Measurements from ENCODE around the gene JSRP1.

Gene JSRP1

DNA sequence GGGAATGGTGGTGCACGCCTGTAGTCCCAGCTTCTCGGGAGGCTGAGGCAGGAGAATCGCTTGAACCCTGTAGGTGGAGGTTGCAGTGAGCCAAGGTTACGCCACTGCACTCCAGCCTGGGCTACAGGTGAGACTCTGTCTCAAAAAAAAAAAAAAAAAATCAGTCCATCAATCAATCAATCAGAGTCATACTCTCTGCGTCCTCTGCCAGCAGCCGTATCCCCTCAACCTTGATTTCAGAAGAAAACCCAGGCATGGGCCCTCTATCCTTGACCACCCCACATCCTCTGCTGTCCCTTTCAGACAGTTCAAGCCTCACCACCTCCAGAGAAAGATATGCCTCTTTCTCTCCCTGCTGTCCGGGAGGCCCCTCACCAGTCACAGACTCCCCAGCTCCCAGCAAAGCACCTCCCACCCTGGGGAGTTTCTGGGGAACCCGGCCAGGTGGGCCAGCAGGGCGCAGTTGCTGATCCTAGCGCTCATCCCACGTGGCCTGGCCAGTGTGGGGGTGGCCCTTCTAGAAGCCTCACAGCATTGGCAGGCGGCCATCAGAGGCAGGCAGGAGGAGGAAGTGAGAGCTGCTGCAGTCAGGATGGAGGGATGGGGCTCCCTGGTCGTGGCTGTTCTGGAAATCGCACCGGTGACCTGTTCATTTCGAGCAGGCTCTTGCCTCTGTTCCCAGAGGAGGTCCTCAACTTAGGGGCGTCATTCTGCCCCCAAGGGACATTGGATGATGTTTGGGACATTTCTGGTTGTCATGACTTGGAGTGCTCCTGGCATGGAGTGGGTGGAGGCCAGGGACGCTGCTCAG is 10.2 kb upstream of the JSRP1 start:
- peak; percentile 85 for DNase-seq (ENCODE audit: low spot score)

DNA sequence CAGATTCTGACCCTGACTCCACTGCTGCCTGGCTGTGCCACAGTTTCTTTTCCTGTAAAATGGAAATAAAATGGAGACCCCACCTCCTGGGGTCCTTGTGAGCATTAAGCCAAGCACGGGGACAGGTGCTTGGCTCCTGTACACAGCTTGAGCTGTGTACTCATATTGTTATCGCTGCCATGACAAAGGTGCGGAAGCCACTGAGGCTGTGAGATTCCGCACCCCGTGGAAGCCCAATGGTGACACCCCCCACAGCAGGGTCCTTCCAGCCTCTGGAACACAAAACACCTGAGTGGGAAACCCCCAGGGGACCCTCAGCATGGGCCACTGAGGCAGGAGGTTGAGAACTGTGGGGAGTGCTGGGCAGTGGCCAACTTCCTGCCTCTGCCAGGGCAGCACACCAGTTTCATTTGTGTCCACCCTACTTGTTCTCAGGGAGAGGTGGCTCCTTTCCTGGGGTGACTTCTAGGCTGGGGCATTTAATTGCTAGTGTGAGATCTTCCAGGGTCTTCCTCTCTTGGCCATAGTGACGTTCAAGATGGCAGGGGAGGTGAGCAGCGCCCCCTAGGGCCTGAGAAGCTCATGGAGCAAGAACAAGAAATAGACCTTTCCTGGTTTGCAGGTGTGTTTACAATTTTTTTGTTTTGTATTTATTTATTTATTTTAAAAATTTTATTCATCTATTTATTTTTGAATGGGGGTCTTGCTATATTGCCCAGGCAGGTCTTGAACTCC is 5.4 kb upstream of the JSRP1 start:
- no peak for DNase-seq (ENCODE audit: low spot score)

GRCh38 chr19:2260341-2260805 is 4.2 kb upstream of the JSRP1 start:
- no peak for DNase-seq (ENCODE audit: low spot score)

DNA sequence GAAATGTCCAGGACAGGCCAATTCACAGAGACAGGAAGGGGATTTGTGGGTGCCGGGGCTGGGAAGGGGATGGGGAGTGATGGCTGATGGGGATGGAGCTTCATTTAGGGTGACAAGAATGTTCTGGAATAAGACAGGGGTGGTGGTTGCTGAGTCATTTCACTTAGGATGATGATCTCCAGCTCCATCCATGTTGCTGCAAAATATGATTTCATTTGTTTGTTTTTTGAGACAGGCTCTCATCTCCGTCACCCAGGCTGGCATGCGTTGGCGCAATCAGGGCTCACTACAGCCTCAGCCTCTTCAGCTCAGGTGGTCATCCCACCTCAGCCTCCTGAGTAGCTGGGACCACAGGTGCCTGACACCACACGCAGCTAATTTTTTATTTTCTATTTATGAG is 3.1 kb upstream of the JSRP1 start:
- DNase-seq (ENCODE audit: low spot score), result no peak

- no peak for DNase-seq (ENCODE audit: low spot score)
These were observed 938 bp downstream of the JSRP1 start for GRCh38 chr19:2255112-2255845.

DNA sequence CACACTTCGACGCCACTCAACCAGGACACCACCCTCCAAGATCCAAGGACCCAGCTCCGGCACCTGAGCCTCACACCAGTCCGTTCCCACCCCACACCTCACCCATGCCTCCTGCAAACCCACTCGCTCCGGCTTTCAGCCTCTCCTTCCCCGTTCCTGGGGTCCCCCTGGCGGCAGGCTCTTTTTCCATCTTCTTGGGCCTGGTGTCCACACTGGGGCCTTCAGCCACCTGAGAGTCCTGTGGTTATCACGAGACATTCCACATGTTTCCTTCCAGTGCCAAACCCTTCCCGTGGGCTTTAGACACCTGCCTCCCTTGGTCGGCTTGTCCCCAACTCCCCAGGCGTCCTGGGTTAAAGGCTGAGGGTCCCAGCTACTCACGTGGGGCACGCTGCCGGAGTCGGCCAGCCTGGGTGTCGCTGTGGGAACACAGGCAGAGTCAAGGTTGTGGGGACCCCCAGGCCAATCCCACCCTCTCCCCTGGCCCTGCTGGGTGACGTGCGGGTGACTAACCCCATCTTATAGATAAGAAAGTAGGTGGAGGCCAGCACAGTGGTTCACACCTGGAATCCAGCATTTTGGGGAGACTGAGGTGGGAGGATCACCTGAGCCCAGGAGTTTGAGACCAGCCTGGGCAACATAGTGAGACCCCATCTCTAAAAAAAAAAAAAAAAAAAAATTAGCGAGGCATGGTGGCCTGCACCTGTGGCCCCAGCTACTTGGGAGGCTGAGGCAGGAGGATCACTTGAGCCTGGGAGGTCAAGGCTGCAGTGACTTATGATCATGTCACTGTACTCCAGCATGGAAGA is 1.9 kb downstream of the JSRP1 start:
- DNase-seq (ENCODE audit: low spot score), result no peak

GRCh38 chr19:2253106-2254063 is 2.8 kb downstream of the JSRP1 start:
- DNase-seq (ENCODE audit: low spot score), result no peak

DNA sequence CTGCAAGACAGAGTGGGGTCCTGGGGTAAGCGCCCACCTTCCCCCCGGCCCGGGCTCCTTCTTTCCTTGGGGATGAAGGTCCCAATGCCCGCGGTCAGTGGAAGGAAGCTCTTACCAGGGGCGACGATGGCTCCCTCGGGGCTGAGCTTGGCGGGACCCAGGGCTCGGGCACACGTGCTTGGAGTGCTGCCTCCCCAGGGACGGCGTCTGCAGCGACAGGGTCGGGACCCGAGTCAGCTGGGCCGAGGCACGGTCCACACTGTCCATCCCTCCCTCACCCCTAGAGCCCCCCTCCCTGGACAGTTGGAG is 3.5 kb downstream of the JSRP1 start:
- no peak for DNase-seq (ENCODE audit: low spot score)

DNA sequence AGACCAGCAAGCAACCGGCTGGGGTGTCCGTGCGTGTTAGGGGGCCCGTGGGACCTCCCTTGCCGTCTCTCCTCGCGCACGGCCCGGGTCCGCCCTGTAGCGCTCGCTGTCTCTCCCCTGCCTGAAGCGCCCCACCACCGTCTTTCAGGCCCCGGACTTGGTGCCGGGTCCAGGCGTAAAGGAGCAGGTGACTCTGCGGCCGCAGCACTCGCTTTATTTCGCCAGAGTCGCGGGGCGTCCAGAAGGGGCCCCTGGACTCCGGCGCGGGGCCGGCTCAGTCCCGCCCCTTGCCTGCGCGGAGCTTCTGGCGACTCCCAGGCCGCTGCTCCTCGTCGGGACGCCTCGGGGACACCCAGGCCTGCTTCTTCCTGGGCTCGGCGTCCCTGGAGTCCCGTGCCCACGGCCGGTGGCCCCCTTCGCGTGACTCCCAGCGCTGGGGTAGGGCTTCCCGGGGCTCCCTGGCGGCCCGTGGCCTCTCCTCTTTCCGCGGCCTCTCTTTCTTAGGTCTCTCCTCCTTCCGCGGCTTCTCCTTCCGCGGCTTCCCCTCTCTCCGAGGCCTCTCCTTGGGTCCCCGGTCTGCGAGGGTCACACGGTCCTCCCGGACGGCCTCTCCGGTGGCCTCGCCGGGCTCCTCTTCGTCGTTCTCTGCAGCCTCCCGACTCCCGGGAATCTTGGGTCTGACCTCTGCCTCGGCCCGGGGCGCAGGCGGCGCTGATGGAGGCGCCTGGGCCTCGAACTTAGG is 4.0 kb downstream of the JSRP1 start:
- DNase-seq (ENCODE audit: low spot score), result no peak

GRCh38 chr19:2251106-2252054 is 4.8 kb downstream of the JSRP1 start:
- DNase-seq (ENCODE audit: low spot score), result no peak

DNA sequence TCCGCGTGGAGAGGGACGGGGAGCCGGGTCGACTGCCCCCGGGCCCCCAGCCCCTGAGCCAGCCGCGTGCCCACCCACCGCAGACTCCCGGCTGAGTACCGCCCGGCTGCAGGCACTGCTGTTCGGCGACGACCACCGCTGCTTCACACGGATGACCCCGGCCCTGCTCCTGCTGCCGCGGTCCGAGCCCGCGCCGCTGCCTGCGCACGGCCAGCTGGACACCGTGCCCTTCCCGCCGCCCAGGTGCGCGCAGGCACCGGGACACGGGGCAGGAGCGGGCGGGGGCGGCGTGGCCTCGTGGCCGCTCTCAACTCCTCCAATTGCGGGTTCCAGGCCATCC is 5.5 kb downstream of the JSRP1 start:
- DNase-seq (ENCODE audit: low spot score), result no peak

DNA sequence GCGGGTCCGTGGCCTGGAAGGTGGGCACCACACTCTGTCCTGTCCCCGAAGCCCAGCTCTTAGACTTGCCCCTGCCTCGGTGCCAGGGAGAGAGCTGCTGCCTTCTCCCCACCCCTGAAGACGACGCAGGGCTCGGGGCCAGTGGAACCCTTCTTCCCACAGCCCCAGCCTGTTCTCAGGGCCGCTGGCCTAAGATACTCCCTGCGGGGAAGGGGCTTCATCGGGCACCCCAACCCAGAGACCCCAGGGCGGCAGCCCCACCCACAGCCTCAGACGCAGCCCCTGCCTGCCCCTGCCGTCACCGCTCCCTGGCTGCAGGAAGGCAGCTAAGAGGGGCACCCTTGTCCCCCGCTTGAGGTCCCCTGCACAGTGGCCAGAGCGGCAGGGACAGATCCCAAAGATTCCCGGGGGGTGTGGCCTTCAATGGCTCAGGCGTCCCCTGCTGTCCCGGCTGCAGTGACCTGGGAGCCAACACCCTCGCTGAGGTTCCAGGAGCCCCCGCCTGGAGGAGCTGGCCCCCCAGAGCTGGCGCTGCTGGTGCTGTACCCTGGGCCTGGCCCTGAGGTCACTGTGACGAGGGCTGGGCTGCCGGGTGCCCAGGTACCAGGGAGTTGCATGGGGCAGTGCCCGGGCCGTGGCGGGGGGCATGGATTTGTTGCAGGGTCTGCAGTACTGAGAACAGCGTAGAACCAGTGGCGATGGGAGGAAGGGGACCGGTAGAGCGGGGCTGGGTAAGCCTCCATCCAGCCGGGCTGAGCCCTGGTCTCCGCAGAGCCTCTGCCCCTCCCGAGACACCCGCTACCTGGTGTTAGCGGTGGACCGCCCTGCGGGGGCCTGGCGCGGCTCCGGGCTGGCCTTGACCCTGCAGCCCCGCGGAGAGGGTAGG is 6.1 kb downstream of the JSRP1 start:
- no peak for DNase-seq (ENCODE audit: low spot score)

- no peak for DNase-seq (ENCODE audit: low spot score)
These were observed 7.0 kb downstream of the JSRP1 start, which contains the start of gene AMH for GRCh38 chr19:2249010-2249866. TSS of gene AMH (plus strand) at chr19:2249323. CDS start at chr19:2249333, 10 bp downstream.

DNA sequence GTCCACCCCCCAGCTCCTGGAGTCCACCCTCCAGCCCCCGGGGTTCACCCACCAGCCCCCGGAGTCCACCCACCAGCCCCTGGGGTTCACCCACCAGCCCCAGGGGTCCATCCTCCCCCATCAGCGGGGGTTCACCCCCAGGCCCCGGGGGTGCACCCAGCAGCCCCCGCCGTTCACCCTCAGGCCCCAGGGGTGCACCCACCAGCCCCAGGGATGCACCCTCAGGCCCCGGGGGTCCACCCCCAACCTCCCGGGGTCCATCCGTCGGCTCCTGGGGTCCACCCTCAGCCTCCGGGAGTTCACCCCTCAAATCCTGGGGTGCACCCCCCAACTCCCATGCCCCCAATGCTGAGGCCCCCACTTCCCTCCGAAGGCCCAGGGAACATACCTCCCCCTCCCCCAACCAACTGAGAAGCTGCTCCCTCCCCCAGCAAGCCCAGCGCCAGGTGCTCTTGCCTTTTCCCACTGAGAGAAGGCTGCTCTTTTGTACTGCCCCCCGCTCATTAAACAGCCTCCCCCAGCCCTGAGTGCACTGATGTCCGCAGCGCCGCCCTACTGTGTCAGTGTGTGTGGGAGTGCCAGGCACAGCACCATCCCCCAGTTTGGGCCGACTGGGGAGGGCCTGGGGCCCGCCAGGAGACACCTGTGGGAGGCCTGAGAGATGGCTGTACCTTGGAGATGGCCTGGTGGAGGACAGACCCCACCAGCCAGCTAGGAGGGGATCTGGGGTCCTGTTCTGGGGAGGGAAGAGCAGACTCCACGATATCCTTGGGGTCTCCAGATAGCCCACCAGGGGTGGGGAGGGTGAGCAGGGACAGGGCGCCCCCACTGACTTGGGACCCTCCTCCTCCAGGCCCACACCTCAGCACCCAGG is 7.8 kb downstream of the JSRP1 start:
- no peak for DNase-seq (ENCODE audit: low spot score)

DNA sequence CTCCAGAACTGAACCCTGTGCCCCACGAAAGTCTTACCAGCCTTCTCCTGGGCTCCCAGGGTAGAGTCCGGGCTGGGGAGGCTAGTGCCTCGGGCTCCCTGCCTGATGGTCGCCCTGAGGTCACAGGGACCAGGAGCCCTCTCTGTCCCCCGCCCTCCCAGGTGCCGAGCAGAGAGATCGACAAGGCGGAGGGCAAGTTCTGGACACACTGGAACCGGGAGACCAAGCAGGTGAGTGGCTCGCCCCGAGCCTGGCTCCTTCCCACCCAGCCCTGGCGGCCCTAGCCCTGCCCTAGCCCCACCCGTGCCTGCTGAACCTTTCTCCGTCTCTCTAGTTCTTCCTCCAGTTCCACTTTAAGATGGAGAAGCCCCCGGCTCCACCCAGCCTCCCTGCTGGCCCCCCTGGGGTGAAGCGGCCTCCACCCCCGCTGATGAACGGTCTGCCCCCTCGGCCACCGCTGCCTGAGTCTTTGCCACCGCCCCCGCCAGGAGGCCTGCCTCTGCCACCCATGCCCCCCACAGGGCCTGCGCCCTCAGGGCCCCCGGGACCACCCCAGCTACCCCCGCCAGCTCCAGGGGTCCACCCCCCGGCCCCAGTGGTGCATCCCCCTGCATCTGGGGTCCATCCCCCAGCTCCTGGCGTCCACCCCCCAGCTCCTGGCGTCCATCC is 8.7 kb downstream of the JSRP1 start:
- DNase-seq (ENCODE audit: low spot score), result no peak
